ENCODE results near the gene HSPB6.

DNA sequence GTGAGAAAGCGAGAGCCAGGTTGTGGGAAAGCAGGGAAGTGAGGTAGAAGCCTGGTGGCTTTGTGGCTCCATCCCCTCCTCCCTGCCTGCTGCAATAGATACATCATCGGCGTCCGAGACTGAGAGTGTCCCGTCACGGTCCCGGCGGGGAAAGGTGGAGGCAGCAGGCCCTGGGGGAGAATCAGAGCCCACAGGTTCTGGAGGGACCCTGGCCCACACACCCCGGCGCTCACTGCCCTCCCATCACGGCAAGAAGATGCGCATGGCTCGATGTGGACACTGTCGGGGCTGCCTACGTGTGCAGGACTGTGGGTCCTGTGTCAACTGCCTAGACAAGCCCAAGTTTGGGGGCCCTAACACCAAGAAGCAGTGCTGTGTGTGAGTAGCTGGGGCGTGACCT is 33.9 kb downstream of the HSPB6 start:
- TF ChIP-seq, protein P1, sequence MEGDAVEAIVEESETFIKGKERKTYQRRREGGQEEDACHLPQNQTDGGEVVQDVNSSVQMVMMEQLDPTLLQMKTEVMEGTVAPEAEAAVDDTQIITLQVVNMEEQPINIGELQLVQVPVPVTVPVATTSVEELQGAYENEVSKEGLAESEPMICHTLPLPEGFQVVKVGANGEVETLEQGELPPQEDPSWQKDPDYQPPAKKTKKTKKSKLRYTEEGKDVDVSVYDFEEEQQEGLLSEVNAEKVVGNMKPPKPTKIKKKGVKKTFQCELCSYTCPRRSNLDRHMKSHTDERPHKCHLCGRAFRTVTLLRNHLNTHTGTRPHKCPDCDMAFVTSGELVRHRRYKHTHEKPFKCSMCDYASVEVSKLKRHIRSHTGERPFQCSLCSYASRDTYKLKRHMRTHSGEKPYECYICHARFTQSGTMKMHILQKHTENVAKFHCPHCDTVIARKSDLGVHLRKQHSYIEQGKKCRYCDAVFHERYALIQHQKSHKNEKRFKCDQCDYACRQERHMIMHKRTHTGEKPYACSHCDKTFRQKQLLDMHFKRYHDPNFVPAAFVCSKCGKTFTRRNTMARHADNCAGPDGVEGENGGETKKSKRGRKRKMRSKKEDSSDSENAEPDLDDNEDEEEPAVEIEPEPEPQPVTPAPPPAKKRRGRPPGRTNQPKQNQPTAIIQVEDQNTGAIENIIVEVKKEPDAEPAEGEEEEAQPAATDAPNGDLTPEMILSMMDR (conservative IDR thresholded peaks at IDR 0.05) = no peak
- TF ChIP-seq EZH2 (IDR thresholded peaks at IDR 0.05; ENCODE audit: low read depth) = no peak
